Hematopoietic multipotent progenitor cell treated with erythropoietin and hydrocortisone succinate and interleukin-3 and kit ligand, for 17 days (in vitro differentiated cells): ENCODE measurements around the gene RAB7B.

ENCODE experiments used
- DNase-seq: peaks from one replicate; pipeline ENCODE4 v3.0.0-alpha.2; 2015; ENCODE audit warnings: low spot score

The RAB7B gene

GRCh38 chr1:205948886-205949285, 54.3 kb downstream of the RAB7B start:
- DNase-seq: no peak

- no peak for DNase-seq
Measured at GRCh38 chr1:205948039-205948438, 55.2 kb downstream of the RAB7B start.

- peak; percentile 79 for DNase-seq
Measured at GRCh38 chr1:205947024-205947423, 56.2 kb downstream of the RAB7B start.

GRCh38 chr1:205945069-205945468, 58.1 kb downstream of the RAB7B start:
- DNase-seq: no peak

GRCh38 chr1:205944525-205944924, 58.7 kb downstream of the RAB7B start:
- DNase-seq: no peak

- DNase-seq: no peak
Measured at GRCh38 chr1:205943245-205943644, 60.0 kb downstream of the RAB7B start, which contains the start of gene SLC26A9. SLC26A9 (minus strand) TSS chr1:205943456; CDS start chr1:205935820, 7,636 bp downstream.

GRCh38 chr1:205942631-205943159, 60.5 kb downstream of the RAB7B start:
- no peak for DNase-seq

GRCh38 chr1:205940710-205941109, 62.5 kb downstream of the RAB7B start:
- DNase-seq: no peak

GRCh38 chr1:205939690-205940330, 63.4 kb downstream of the RAB7B start:
- DNase-seq: no peak

- no peak for DNase-seq
Measured at GRCh38 chr1:205938682-205939081, 64.5 kb downstream of the RAB7B start.

- DNase-seq: no peak
Measured at GRCh38 chr1:205936846-205937586, 66.2 kb downstream of the RAB7B start.

- no peak for DNase-seq
Measured at GRCh38 chr1:205936311-205936710, 66.9 kb downstream of the RAB7B start.

- no peak for DNase-seq
Measured at GRCh38 chr1:205935869-205936268, 67.3 kb downstream of the RAB7B start.

- DNase-seq: no peak
Measured at GRCh38 chr1:205934788-205935187, 68.4 kb downstream of the RAB7B start.

GRCh38 chr1:205933671-205934618, 69.2 kb downstream of the RAB7B start:
- no peak for DNase-seq

- no peak for DNase-seq
Measured at GRCh38 chr1:205932776-205933175, 70.4 kb downstream of the RAB7B start.

GRCh38 chr1:205930799-205931281, 72.4 kb downstream of the RAB7B start:
- DNase-seq: no peak

GRCh38 chr1:205930195-205930577, 73.0 kb downstream of the RAB7B start:
- DNase-seq: no peak

- no peak for DNase-seq
Measured at GRCh38 chr1:205929496-205930194, 73.5 kb downstream of the RAB7B start.

GRCh38 chr1:205928317-205928716, 74.9 kb downstream of the RAB7B start:
- no peak for DNase-seq

- DNase-seq: no peak
Measured at GRCh38 chr1:205927676-205928075, 75.5 kb downstream of the RAB7B start.
